ENCODE data around the gene IER5. TPM values are rescaled to one million over a fixed set of nuclear protein-coding genes. Genes with fewer than 3 reads are reported as not detected.
A peak's percentile ranks its signal among the peaks of the same experiment; 100 is the strongest.

IER5 gene
- polyA plus RNA-seq, 1 donor from 2014 or later, result 8.4 TPM

DNA sequence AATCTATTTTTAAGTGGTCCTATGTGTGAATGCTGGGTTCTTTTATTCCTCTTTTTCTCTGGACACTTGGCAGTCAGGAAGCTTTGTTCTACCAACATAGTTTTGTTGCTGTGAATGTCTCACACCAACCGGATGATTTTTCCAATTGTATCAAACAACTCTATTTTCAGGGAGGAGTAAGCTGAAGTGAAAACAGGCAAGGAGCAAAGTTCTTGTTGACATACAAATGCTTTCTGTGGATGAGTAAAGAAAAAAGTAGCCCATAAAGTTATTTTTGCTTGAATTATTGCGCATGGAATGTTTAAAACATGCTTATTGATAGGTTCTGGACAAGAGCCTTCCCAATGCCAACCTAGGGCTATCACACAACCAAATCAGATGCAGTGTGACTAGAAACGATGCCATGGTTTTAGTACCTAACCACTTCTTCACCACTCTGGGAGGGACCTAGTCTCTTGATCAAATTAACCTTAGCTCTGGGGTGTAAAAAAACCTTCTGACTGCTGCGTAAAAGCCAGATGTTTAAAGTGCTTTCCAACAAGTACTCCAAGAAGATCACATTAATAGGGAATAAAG lies 4.5 kb downstream of the IER5 start:
- H3K79me2 ChIP-seq (replicated peaks; ENCODE audit: insufficient read depth, low read length), result peaks cover 31% of the 10 kb centered on the region

DNA sequence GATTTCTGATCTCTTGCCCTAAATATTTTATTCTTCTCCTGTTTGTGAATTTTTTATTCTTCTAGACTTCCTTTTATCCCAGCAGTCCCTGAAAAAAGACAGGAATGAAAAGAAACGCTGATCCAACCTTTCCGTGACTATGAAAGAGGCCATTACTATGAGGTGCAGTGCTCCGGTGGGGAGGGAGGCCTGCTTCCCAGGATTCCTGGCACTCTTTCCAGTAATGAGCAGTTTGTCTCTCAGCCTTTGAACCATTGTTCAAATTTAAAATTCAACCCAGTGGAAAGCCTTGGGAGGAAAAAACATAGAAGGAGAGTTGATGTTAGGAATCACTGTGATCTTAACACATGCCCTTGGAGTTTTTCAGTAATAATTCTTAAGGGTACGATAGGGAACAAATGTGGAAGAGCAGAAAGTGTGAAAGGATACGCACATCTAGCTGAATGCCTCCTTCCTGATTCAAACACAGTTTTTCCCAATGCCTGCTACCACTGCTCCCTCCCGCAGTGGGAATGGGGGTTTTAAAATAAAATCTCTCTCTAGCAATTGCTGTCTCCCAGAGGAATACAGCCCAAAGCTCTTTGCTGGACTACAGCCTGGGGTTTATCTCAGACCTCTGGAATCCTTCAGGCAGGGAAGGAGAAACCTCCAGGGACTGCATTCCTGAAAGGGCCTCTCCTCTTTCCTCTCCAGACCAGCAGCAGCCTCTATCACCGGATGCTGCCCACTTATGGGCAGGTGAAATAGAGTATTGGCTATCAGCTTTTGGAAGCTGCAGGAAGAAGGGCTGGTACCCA lies 6.1 kb downstream of the IER5 start:
- H3K4me2 ChIP-seq (ENCODE audit: low read length), result no peak overlapping the region
- no peaks in the 10 kb centered on the region for H3K27me3 ChIP-seq (ENCODE audit: insufficient read depth, low read depth, low read length)
- peaks cover 31% of the 10 kb centered on the region for H3K79me2 ChIP-seq (replicated peaks; ENCODE audit: insufficient read depth, low read length)
- no peak for TF ChIP-seq SMC3 (conservative IDR thresholded peaks at IDR 0.05; ENCODE audit: poor library complexity)
- TF ChIP-seq RAD21 (conservative IDR thresholded peaks at IDR 0.05), result no peak
- no peak for TF ChIP-seq TAF1 (IDR thresholded peaks at IDR 0.05; ENCODE audit: low read depth)
- no peak for TF ChIP-seq POLR2AphosphoS5 (IDR thresholded peaks at IDR 0.05)
- TF ChIP-seq, protein P1, sequence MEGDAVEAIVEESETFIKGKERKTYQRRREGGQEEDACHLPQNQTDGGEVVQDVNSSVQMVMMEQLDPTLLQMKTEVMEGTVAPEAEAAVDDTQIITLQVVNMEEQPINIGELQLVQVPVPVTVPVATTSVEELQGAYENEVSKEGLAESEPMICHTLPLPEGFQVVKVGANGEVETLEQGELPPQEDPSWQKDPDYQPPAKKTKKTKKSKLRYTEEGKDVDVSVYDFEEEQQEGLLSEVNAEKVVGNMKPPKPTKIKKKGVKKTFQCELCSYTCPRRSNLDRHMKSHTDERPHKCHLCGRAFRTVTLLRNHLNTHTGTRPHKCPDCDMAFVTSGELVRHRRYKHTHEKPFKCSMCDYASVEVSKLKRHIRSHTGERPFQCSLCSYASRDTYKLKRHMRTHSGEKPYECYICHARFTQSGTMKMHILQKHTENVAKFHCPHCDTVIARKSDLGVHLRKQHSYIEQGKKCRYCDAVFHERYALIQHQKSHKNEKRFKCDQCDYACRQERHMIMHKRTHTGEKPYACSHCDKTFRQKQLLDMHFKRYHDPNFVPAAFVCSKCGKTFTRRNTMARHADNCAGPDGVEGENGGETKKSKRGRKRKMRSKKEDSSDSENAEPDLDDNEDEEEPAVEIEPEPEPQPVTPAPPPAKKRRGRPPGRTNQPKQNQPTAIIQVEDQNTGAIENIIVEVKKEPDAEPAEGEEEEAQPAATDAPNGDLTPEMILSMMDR (IDR thresholded peaks at IDR 0.05; ENCODE audit: poor library complexity, severe bottlenecking), result no peak
- no peak overlapping the region for H3K9ac ChIP-seq (ENCODE audit: low read length)
- peaks cover 3% of the 10 kb centered on the region for H3F3A ChIP-seq (ENCODE audit: insufficient read depth, low read length, poor library complexity, severe bottlenecking)
- H2AFZ ChIP-seq (ENCODE audit: low read depth, low read length), result no peak overlapping the region
- no peaks in the 10 kb centered on the region for H3K36me3 ChIP-seq (ENCODE audit: insufficient read depth, low read length)
- no peaks in the 10 kb centered on the region for H3K9me3 ChIP-seq (ENCODE audit: low read length)
- H4K20me1 ChIP-seq (ENCODE audit: insufficient read depth), result no peaks in the 10 kb centered on the region
- no peak overlapping the region for H3K4me3 ChIP-seq (ENCODE audit: low read length)
- no peaks in the 10 kb centered on the region for H3K9me2 ChIP-seq (ENCODE audit: insufficient read depth, low read length)
- H3K27ac ChIP-seq (ENCODE audit: low read length), result no peak overlapping the region

More for the DNA sequence above, 4.5 kb downstream of the IER5 start:
- Histone ChIP-seq H3K4me2 (ENCODE audit: low read length) (no peak overlapping the region), H4K20me1 (ENCODE audit: insufficient read depth) (no peaks in the 10 kb centered on the region), H3K27ac (ENCODE audit: low read length) (no peak overlapping the region), H3K9ac (ENCODE audit: low read length) (no peak overlapping the region), H3F3A (ENCODE audit: insufficient read depth, low read length, poor library complexity, severe bottlenecking) (no peaks in the 10 kb centered on the region), H3K27me3 (ENCODE audit: insufficient read depth, low read depth, low read length) (no peaks in the 10 kb centered on the region), H3K9me2 (ENCODE audit: insufficient read depth, low read length) (no peaks in the 10 kb centered on the region), H3K4me3 (ENCODE audit: low read length) (peak overlapping the region; percentile 0), H2AFZ (ENCODE audit: low read depth, low read length) (no peak overlapping the region), H3K36me3 (ENCODE audit: insufficient read depth, low read length) (no peaks in the 10 kb centered on the region), H3K9me3 (ENCODE audit: low read length) (no peaks in the 10 kb centered on the region)
- TF ChIP-seq, protein P1 (IDR thresholded peaks at IDR 0.05; ENCODE audit: poor library complexity, severe bottlenecking), result no peak
- no peak for TF ChIP-seq TAF1 (IDR thresholded peaks at IDR 0.05; ENCODE audit: low read depth)
- TF ChIP-seq SMC3 (conservative IDR thresholded peaks at IDR 0.05; ENCODE audit: poor library complexity), result no peak
- TF ChIP-seq RAD21 (conservative IDR thresholded peaks at IDR 0.05), result no peak
- no peak for TF ChIP-seq POLR2AphosphoS5 (IDR thresholded peaks at IDR 0.05)
- no peak for TF ChIP-seq MXI1 (conservative IDR thresholded peaks at IDR 0.05; ENCODE audit: poor library complexity, severe bottlenecking)
- TF ChIP-seq EP300 (conservative IDR thresholded peaks at IDR 0.05; ENCODE audit: poor library complexity, severe bottlenecking), result no peak
- TF ChIP-seq, protein P2, sequence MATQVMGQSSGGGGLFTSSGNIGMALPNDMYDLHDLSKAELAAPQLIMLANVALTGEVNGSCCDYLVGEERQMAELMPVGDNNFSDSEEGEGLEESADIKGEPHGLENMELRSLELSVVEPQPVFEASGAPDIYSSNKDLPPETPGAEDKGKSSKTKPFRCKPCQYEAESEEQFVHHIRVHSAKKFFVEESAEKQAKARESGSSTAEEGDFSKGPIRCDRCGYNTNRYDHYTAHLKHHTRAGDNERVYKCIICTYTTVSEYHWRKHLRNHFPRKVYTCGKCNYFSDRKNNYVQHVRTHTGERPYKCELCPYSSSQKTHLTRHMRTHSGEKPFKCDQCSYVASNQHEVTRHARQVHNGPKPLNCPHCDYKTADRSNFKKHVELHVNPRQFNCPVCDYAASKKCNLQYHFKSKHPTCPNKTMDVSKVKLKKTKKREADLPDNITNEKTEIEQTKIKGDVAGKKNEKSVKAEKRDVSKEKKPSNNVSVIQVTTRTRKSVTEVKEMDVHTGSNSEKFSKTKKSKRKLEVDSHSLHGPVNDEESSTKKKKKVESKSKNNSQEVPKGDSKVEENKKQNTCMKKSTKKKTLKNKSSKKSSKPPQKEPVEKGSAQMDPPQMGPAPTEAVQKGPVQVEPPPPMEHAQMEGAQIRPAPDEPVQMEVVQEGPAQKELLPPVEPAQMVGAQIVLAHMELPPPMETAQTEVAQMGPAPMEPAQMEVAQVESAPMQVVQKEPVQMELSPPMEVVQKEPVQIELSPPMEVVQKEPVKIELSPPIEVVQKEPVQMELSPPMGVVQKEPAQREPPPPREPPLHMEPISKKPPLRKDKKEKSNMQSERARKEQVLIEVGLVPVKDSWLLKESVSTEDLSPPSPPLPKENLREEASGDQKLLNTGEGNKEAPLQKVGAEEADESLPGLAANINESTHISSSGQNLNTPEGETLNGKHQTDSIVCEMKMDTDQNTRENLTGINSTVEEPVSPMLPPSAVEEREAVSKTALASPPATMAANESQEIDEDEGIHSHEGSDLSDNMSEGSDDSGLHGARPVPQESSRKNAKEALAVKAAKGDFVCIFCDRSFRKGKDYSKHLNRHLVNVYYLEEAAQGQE (IDR thresholded peaks at IDR 0.05; ENCODE audit: borderline replicate concordance), result no peak
- TF ChIP-seq EZH2 (IDR thresholded peaks at IDR 0.05; ENCODE audit: borderline replicate concordance, insufficient read depth, low read length, poor library complexity, severe bottlenecking), result no peak
